H1 (cell line): Measurements from ENCODE around the gene PRMT1. TPM values are rescaled to one million over a fixed set of nuclear protein-coding genes. Genes with fewer than 3 reads are reported as not detected.

Source experiments
- CTCF ChIA-PET: fragments of 300-600 bp; sonication (Branson Sonifier 250); formaldehyde crosslinking; loops from one replicate; lab custom pipeline; 2021; ENCODE audit not compliant: partially characterized antibody; lab: Charles Lee
- POLR2A ChIA-PET: fragments of 300-600 bp; sonication (Branson Sonifier 250); formaldehyde crosslinking; loops from one replicate; lab custom pipeline; 2021; ENCODE audit warnings: inconsistent platforms; ENCODE audit not compliant: partially characterized antibody; lab: Charles Lee
- DNase-seq, 2 experiments: peaks; one replicate each; pipeline versions ENCODE4 v3.0.0 to v3.0.0-alpha.2; 2010 to 2022; ENCODE audit warnings: low spot score in 2 of 2, low read depth in 1 of 2, mixed read lengths in 1 of 2
- FAIRE-seq: peaks from 2 replicates; lab custom pipeline; 2011; peaks lifted over from hg19 to GRCh38; lab: Jason Lieb, UNC
- H2AFZ ChIP-seq: 2 replicates; pipeline ENCODE4 v1.8.1; 2012; ENCODE audit warnings: low read length, inconsistent platforms
- H2AK5ac ChIP-seq: 2 replicates; pipeline ENCODE4 v1.6.1; 2013; ENCODE audit warnings: low read depth, low read length
- H2BK120ac ChIP-seq: replicated peaks from 2 replicates; pipeline ENCODE3; 2013; ENCODE audit warnings: low read depth, low read length, inconsistent platforms
- H2BK12ac ChIP-seq: 2 replicates; pipeline ENCODE4 v1.6.1; 2013; ENCODE audit warnings: low read depth, low read length
- H2BK15ac ChIP-seq: 2 replicates; pipeline ENCODE4 v1.6.1; 2013; ENCODE audit warnings: low read length
- H2BK20ac ChIP-seq: 2 replicates; pipeline ENCODE4 v1.6.1; 2013; ENCODE audit warnings: low read length
- H2BK5ac ChIP-seq: 2 replicates; pipeline ENCODE4 v1.6.1; 2013; ENCODE audit warnings: low read depth, low read length
- H3K14ac ChIP-seq: 2 replicates; pipeline ENCODE4 v1.6.1; 2013; ENCODE audit warnings: inconsistent platforms; ENCODE audit not compliant: insufficient read length
- H3K18ac ChIP-seq: 2 replicates; pipeline ENCODE4 v1.6.1; 2013; ENCODE audit warnings: low read length; ENCODE audit errors: extremely low read depth
- H3K23ac ChIP-seq: 2 replicates; pipeline ENCODE4 v1.6.1; 2013; ENCODE audit warnings: inconsistent platforms; ENCODE audit not compliant: insufficient read length
- H3K23me2 ChIP-seq: 2 replicates; pipeline ENCODE4 v1.6.1; 2013; ENCODE audit warnings: low read depth, low read length
- H3K27ac ChIP-seq: 2 replicates; pipeline ENCODE4 v1.6.1; 2011; ENCODE audit warnings: low read depth, low read length, inconsistent platforms
- H3K27me3 ChIP-seq, 4 experiments: replicated peaks in 1 of 4; 1 replicate in 1 of 4; 2 replicates in 3 of 4; pipeline versions ENCODE4 v1.6.1 to v1.8.1; 2011 to 2013; ENCODE audit warnings: low read length in 3 of 4, mild to moderate bottlenecking in 3 of 4, inconsistent platforms in 2 of 4, mixed read lengths in 2 of 4, moderate library complexity in 1 of 4; ENCODE audit not compliant: control insufficient read depth in 3 of 4, insufficient read depth in 3 of 4; ENCODE audit errors: extremely low read depth in 1 of 4
- H3K36me3 ChIP-seq, 4 experiments: 2 replicates each; pipeline versions ENCODE4 v1.6.1 to v1.8.1; 2011 to 2013; ENCODE audit warnings: mild to moderate bottlenecking in 4 of 4, low read length in 3 of 4, moderate library complexity in 2 of 4, control low read depth in 1 of 4, inconsistent platforms in 1 of 4; ENCODE audit not compliant: insufficient read depth in 4 of 4, control insufficient read depth in 2 of 4
- H3K4ac ChIP-seq: replicated peaks from 2 replicates; pipeline ENCODE3; 2013; ENCODE audit warnings: low read length, low read depth, mixed read lengths, inconsistent platforms; ENCODE audit not compliant: insufficient read length
- H3K4me1 ChIP-seq, 4 experiments: replicated peaks in 1 of 4; 1 replicate in 1 of 4; 2 replicates in 3 of 4; pipeline versions ENCODE4 v1.6.1 to v1.8.1; 2011 to 2013; ENCODE audit warnings: low read length in 3 of 4, inconsistent platforms in 2 of 4, mixed read lengths in 1 of 4; ENCODE audit not compliant: insufficient read depth in 4 of 4, control insufficient read depth in 3 of 4
- H3K4me2 ChIP-seq, 2 experiments: 2 replicates each; pipeline versions ENCODE4 v1.6.1 to v1.8.1; 2011 to 2013; ENCODE audit warnings: low read depth in 2 of 2, low read length in 2 of 2, control low read depth in 1 of 2, inconsistent platforms in 1 of 2, mild to moderate bottlenecking in 1 of 2; ENCODE audit not compliant: insufficient read depth in 1 of 2
- H3K4me3 ChIP-seq, 4 experiments: fragments of 200-600, 300-600 bp in 1 of 4; sonication (generic), shearing (Covaris generic), sonication (Bioruptor Twin) in 1 of 4; 2 replicates each; pipeline versions ENCODE4 v1.5.1 to v1.8.1; 2011 to 2016; ENCODE audit warnings: low read length in 4 of 4, low read depth in 3 of 4, control low read depth in 2 of 4, inconsistent platforms in 2 of 4, mild to moderate bottlenecking in 2 of 4, mixed read lengths in 1 of 4, moderate library complexity in 1 of 4; ENCODE audit not compliant: insufficient read depth in 2 of 4; ENCODE audit errors: extremely low read depth in 1 of 4
- H3K56ac ChIP-seq: replicated peaks from 2 replicates; pipeline ENCODE3; 2013; ENCODE audit warnings: low read depth, mild to moderate bottlenecking, mixed read lengths, low read length, inconsistent platforms; ENCODE audit not compliant: insufficient read length
- H3K79me1 ChIP-seq: 2 replicates; pipeline ENCODE4 v1.6.1; 2013; ENCODE audit warnings: low read depth, low read length, control low read depth
- H3K79me2 ChIP-seq, 2 experiments: 2 replicates each; pipeline versions ENCODE4 v1.6.1 to v1.8.1; 2012 to 2013; ENCODE audit warnings: low read length in 2 of 2, mild to moderate bottlenecking in 2 of 2, inconsistent platforms in 1 of 2; ENCODE audit not compliant: insufficient read depth in 2 of 2, control insufficient read depth in 1 of 2
- H3K9ac ChIP-seq, 4 experiments: replicated peaks in 1 of 4; 1 replicate in 1 of 4; 2 replicates in 3 of 4; pipeline versions ENCODE4 v1.6.1 to v1.8.1; 2011 to 2013; ENCODE audit warnings: low read depth in 3 of 4, low read length in 3 of 4, control low read depth in 2 of 4, mild to moderate bottlenecking in 2 of 4, moderate library complexity in 2 of 4, inconsistent platforms in 1 of 4; ENCODE audit errors: extremely low read depth in 1 of 4
- H3K9me3 ChIP-seq, 2 experiments: 2 replicates each; pipeline versions ENCODE4 v1.6.1 to v1.8.1; 2012 to 2013; ENCODE audit warnings: mild to moderate bottlenecking in 2 of 2, moderate library complexity in 2 of 2, control low read depth in 1 of 2, inconsistent platforms in 1 of 2, low read depth in 1 of 2, low read length in 1 of 2, mixed read lengths in 1 of 2; ENCODE audit not compliant: insufficient read depth in 2 of 2
- H4K20me1 ChIP-seq, 2 experiments: replicated peaks in 1 of 2; 2 replicates each; pipeline versions ENCODE3 to v1.8.1; 2011 to 2013; ENCODE audit warnings: inconsistent platforms in 2 of 2, low read length in 2 of 2, mild to moderate bottlenecking in 1 of 2; ENCODE audit not compliant: insufficient read depth in 2 of 2, control insufficient read depth in 1 of 2
- H4K5ac ChIP-seq: 2 replicates; pipeline ENCODE4 v1.6.1; 2013; ENCODE audit warnings: low read length, low read depth, mixed read lengths, inconsistent platforms; ENCODE audit not compliant: insufficient read length
- H4K8ac ChIP-seq: 2 replicates; pipeline ENCODE4 v1.8.0; 2013; ENCODE audit warnings: mild to moderate bottlenecking, moderate library complexity, low read length, inconsistent platforms; ENCODE audit not compliant: insufficient read depth; ENCODE audit errors: extremely low read depth
- H4K91ac ChIP-seq: replicated peaks from 2 replicates; pipeline ENCODE3; 2013; ENCODE audit warnings: low read length, mixed read lengths, inconsistent platforms; ENCODE audit not compliant: insufficient read length
- KDM1A ChIP-seq: fragments of 200-600, 300-600 bp; sonication (generic); IDR thresholded peaks from 2 replicates; pipeline ENCODE4 v1.7.1; 2016; ENCODE audit warnings: mild to moderate bottlenecking, low read length, borderline replicate concordance
- KDM4A ChIP-seq: IDR thresholded peaks from one replicate; pipeline ENCODE4 v1.7.1; 2012; ENCODE audit warnings: low read depth, mild to moderate bottlenecking, moderate library complexity, low read length, inconsistent platforms; ENCODE audit not compliant: severe bottlenecking
- WGBS, 2 experiments: shearing (Covaris generic) in 1 of 2; methylation state at CpG; one replicate each; pipeline versions ENCODE4 v1.1.6 to v1.1.7; 2013 to 2015; ENCODE audit warnings: low lambda C conversion rate in 2 of 2, mixed read lengths in 2 of 2, inconsistent platforms in 1 of 2, low coverage in 1 of 2, missing lambda C conversion rate in 1 of 2; ENCODE audit not compliant: insufficient replicate concordance in 2 of 2, insufficient coverage in 1 of 2, insufficient read length in 1 of 2; ENCODE audit errors: extremely low coverage in 1 of 2, missing lambda C conversion rate in 1 of 2; 5-methylcytosine and 5-hydroxymethylcytosine counted together
- polyA plus RNA-seq, 7 experiments: library from polyadenylated mRNA; depleted of rRNA in 3 of 7; stranded (reverse) in 5 of 7; unstranded in 2 of 7; fragments of >200 nt in 5 of 7; fragments of 200-250 nt in 2 of 7; gene quantifications; 1 replicate in 5 of 7; 2 replicates in 1 of 7; 4 replicates in 1 of 7; pipeline versions ENCODE4 v1.2.1 to v1.2.3, GENCODE V29; 2011 to 2013; ENCODE audit warnings: missing spikeins in 2 of 7, mixed read lengths in 2 of 7
- total RNA-seq: library from RNA; stranded (reverse); fragmentation: NEBNext Ultra II Directional; extraction: Animal tissue kit (Norgen Biotek cat#: 25700); gene quantifications from 2 replicates; pipeline ENCODE4 v1.2.1, GENCODE V29; 2021

The PRMT1 gene
- total and polyA plus RNA-seq, 2 of the 8 experiments (the other 6 are each of a cell fraction or from before 2014, with no cell fraction given) = 561 to 1,215 TPM

DNA sequence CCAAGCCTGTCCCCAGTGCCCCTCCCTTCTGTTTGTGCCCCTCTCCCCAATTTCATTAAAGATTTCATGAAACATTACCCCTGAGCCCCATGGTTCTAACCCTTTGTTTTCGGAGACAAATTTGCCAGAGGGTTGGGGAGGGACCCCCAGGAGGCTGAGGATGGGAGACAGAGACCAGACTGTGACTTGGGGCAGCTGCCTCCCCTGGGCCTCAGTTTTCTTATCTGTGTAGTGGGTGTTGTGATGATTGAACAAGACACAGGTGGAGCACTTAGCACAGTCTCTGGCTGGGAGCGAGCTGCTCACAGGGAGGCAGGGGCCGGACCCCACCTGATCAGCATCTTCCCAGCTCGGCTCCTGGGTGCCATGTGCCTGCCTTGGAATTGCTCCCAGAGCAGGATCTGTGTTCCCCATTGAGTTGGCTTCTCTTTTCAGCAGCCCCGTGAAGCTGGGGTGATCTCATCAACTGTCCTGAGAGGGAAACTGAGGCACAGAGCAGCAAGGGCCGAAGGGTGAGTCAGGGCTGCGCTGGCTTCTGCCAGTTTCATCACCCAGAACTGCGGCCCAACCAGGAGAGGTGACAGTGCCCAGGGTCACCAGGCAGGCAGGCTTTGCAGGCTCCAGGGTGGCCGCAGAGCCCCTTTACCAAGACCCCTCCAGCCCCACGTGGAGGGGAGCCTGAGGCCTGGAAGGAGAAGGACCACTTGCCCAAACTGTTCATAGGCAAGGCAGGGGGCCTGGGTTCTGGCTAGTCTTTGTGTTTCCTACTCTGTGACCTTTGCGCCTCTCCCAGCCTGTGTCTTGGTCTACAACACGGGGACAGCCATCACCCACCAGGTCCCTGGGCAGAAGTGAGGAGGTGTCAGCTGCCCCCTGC lies 18.3 kb upstream of the PRMT1 start:
- Histone ChIP-seq H3K56ac (no peak overlapping the region), H3K18ac (no peak overlapping the region), H2BK5ac (no peak overlapping the region), H3K9me3 (peaks cover 9 to 11% of the 10 kb centered on the region in 2 experiments), H3K79me1 (peaks cover 7% of the 10 kb centered on the region; the same call in 1 of the 2 replicates), H2BK15ac (no peak overlapping the region), H2BK120ac (no peak overlapping the region), H2AFZ (no peak overlapping the region), H3K79me2 (peaks cover 0 to 6% of the 10 kb centered on the region in 2 experiments; a peak in 1 of 4 replicates), H3K23ac (no peak overlapping the region), H3K4me3 (no peak overlapping the region), H2BK20ac (no peak overlapping the region), H3K23me2 (no peaks in the 10 kb centered on the region; the same call in 1 of the 2 replicates), H3K9ac (no peak overlapping the region), H3K27ac (no peak overlapping the region), H3K27me3 (no peaks in the 10 kb centered on the region), H4K20me1 (peaks cover 13 to 21% of the 10 kb centered on the region in 2 experiments), H2AK5ac (no peak overlapping the region)
- POLR2A ChIA-PET = interaction anchor here (1.3 to 18.0 kb wide), 4 partner anchors 15 to 28 kb away, joined by 3 to 275 read pairs (median 121); partner anchors contain the start of genes PRMT1, RRAS and SCAF1
- no peak for FAIRE-seq
- DNase-seq = no peak
- 90% methylated on average over 12 of the region's 12 CpGs; no CpG with 5 or more reads in 1 of the 2 experiments for WGBS, 2 experiments
- TF ChIP-seq KDM1A = peak; percentile 54; the same call in 1 of the 2 replicates
- TF ChIP-seq KDM4A = no peak
- TF ChIP-seq, all 59 proteins: peak for 1
- H3K36me3 ChIP-seq = peaks cover 21 to 75% (median 57%) of the 10 kb centered on the region in 4 experiments; a peak in 7 of 8 replicates
- H3K4me2 ChIP-seq = no peak overlapping the region
- no peak overlapping the region for H2BK12ac ChIP-seq
- no peak overlapping the region for H4K8ac ChIP-seq
- no peak overlapping the region for H4K91ac ChIP-seq
- no peak overlapping the region for H3K4ac ChIP-seq
- CTCF ChIA-PET = interaction anchor here (1.0 to 4.4 kb wide), 4 partner anchors 14 to 26 kb away, joined by 3 to 39 read pairs (median 16); no protein-coding TSS in a partner anchor
- peaks cover 0 to 14% (median 6%) of the 10 kb centered on the region in 4 experiments; a peak in 4 of 7 replicates for H3K4me1 ChIP-seq
- H3K14ac ChIP-seq = no peak overlapping the region
- H4K5ac ChIP-seq = no peak overlapping the region
